Smooth muscle cell (in vitro differentiated cells): ENCODE measurements around the gene SCNN1G. TPM values are rescaled to one million over a fixed set of nuclear protein-coding genes. Genes with fewer than 3 reads are reported as not detected.

ENCODE experiments used
- DNase-seq: peaks from one replicate; lab custom pipeline; 2025; ENCODE audit not compliant: unreplicated experiment; lab: John Stamatoyannopoulos, UW
- H2AFZ ChIP-seq: fragments of 200-600 bp; sonication (generic); 2 replicates; pipeline ENCODE4 v1.6.0; 2016; ENCODE audit warnings: antibody characterized with exemption, low read depth, mild to moderate bottlenecking
- H3F3A ChIP-seq: fragments of 200-600 bp; sonication (generic); 2 replicates; pipeline ENCODE4 v1.6.0; 2017; ENCODE audit warnings: antibody characterized with exemption, low read depth
- H3K27ac ChIP-seq: fragments of 200-600 bp; sonication (generic); 2 replicates; pipeline ENCODE4 v1.5.1; 2016; ENCODE audit warnings: low read depth, mild to moderate bottlenecking
- H3K27me3 ChIP-seq: fragments of 200-600 bp; sonication (generic); 2 replicates; pipeline ENCODE4 v1.6.1; 2016; ENCODE audit warnings: low read depth, mild to moderate bottlenecking
- H3K36me3 ChIP-seq: fragments of 200-600 bp; sonication (generic); 2 replicates; pipeline ENCODE4 v1.5.1; 2016; ENCODE audit warnings: low read depth
- H3K4me1 ChIP-seq: fragments of 200-600 bp; sonication (generic); 2 replicates; pipeline ENCODE4 v1.5.1; 2016; ENCODE audit warnings: low read depth
- H3K4me2 ChIP-seq: fragments of 200-600 bp; sonication (generic); 2 replicates; pipeline ENCODE4 v1.6.0; 2016; ENCODE audit warnings: mild to moderate bottlenecking
- H3K4me3 ChIP-seq: fragments of 200-600 bp; sonication (generic); 2 replicates; pipeline ENCODE4 v1.5.1; 2016; ENCODE audit warnings: mild to moderate bottlenecking
- H3K79me2 ChIP-seq: fragments of 200-600 bp; sonication (generic); 2 replicates; pipeline ENCODE4 v1.6.0; 2016; ENCODE audit warnings: low read depth, mild to moderate bottlenecking
- H3K9ac ChIP-seq: fragments of 200-600 bp; sonication (generic); 2 replicates; pipeline ENCODE4 v1.6.0; 2016; ENCODE audit warnings: low read depth
- H3K9me3 ChIP-seq: fragments of 200-600 bp; sonication (generic); replicated peaks from 2 replicates; pipeline ENCODE4 v1.5.1; 2016; ENCODE audit warnings: low read depth
- H4K20me1 ChIP-seq: fragments of 200-600 bp; sonication (generic); 2 replicates; pipeline ENCODE4 v1.6.0; 2016; ENCODE audit warnings: low read depth
- WGBS: methylation state at CpG from one replicate; pipeline ENCODE4 v1.1.7; 2016; ENCODE audit warnings: low lambda C conversion rate; 5-methylcytosine and 5-hydroxymethylcytosine counted together
- polyA plus RNA-seq: library from polyadenylated mRNA; unstranded; fragments of >200 nt; fragmentation: Nextera tagmentation; extraction: Ambion mirVana; gene quantifications from 2 replicates; pipeline ENCODE4 v1.2.1, GENCODE V29; 2016
- total RNA-seq: library from RNA; depleted of rRNA; stranded (reverse); fragments of >200 nt; gene quantifications from 2 replicates; pipeline ENCODE4 v1.2.3, GENCODE V29; 2014
- TF ChIP-seq, protein P1 (sequence below): fragments of 200-600 bp; sonication (generic); IDR thresholded peaks from 2 replicates; pipeline ENCODE4 v1.5.1; 2017; ENCODE audit warnings: borderline replicate concordance, mild to moderate bottlenecking, antibody characterized with exemption; ENCODE audit not compliant: insufficient read depth, poor library complexity, severe bottlenecking

Gene SCNN1G
- total and polyA plus RNA-seq, 2 experiments from 2014 or later, result not detected

DNA sequence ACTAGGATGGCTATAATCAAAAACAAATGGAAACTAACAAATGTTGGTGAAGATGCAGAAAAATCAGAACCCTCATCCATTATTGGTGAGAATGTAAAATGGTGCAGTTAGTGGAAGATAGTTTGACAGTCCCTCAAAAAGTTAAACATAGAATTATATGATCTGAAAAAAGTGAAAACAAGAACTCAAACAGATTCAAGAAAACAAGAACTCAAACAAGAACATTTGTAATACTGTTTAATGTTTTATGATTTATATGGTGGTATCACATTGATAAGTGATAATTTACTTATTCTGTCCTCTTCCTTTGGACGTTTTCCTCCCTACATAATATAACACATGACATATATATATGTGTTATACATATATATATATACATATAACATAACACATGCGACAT is 45.3 kb upstream of the SCNN1G start:
- peaks cover 83% of the 10 kb centered on the region for H4K20me1 ChIP-seq
- H3F3A ChIP-seq, result no peaks in the 10 kb centered on the region
- peaks cover 83% of the 10 kb centered on the region for H3K79me2 ChIP-seq
- H3K9ac ChIP-seq, result no peak overlapping the region
- H3K4me2 ChIP-seq, result no peak overlapping the region
- no peaks in the 10 kb centered on the region for H3K36me3 ChIP-seq
- DNase-seq, result no peak
- no peaks in the 10 kb centered on the region for H3K9me3 ChIP-seq
- H3K27me3 ChIP-seq, result no peaks in the 10 kb centered on the region
- no peak overlapping the region for H3K4me3 ChIP-seq
- 95% methylated on average over 2 of the region's 2 CpGs for WGBS
- peaks cover 7% of the 10 kb centered on the region for H3K4me1 ChIP-seq
- TF ChIP-seq, protein P1, sequence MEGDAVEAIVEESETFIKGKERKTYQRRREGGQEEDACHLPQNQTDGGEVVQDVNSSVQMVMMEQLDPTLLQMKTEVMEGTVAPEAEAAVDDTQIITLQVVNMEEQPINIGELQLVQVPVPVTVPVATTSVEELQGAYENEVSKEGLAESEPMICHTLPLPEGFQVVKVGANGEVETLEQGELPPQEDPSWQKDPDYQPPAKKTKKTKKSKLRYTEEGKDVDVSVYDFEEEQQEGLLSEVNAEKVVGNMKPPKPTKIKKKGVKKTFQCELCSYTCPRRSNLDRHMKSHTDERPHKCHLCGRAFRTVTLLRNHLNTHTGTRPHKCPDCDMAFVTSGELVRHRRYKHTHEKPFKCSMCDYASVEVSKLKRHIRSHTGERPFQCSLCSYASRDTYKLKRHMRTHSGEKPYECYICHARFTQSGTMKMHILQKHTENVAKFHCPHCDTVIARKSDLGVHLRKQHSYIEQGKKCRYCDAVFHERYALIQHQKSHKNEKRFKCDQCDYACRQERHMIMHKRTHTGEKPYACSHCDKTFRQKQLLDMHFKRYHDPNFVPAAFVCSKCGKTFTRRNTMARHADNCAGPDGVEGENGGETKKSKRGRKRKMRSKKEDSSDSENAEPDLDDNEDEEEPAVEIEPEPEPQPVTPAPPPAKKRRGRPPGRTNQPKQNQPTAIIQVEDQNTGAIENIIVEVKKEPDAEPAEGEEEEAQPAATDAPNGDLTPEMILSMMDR, result no peak
- no peak overlapping the region for H2AFZ ChIP-seq
- H3K27ac ChIP-seq, result no peak overlapping the region

- 91% methylated on average over 5 of the region's 5 CpGs for WGBS
- H3K27ac ChIP-seq, result no peak overlapping the region
- peaks cover 7% of the 10 kb centered on the region for H3K4me1 ChIP-seq
- H3K9me3 ChIP-seq, result no peaks in the 10 kb centered on the region
- H2AFZ ChIP-seq, result no peak overlapping the region
- TF ChIP-seq, protein P1, result no peak
- DNase-seq, result no peak
- peaks cover 83% of the 10 kb centered on the region for H4K20me1 ChIP-seq
- H3K4me2 ChIP-seq, result no peak overlapping the region
- H3K4me3 ChIP-seq, result no peak overlapping the region
- no peaks in the 10 kb centered on the region for H3K27me3 ChIP-seq
- no peaks in the 10 kb centered on the region for H3F3A ChIP-seq
- H3K9ac ChIP-seq, result no peak overlapping the region
- H3K36me3 ChIP-seq, result no peaks in the 10 kb centered on the region
- peaks cover 82% of the 10 kb centered on the region for H3K79me2 ChIP-seq
Observed at GRCh38 chr16:23137818-23138217, 44.7 kb upstream of the SCNN1G start.

DNA sequence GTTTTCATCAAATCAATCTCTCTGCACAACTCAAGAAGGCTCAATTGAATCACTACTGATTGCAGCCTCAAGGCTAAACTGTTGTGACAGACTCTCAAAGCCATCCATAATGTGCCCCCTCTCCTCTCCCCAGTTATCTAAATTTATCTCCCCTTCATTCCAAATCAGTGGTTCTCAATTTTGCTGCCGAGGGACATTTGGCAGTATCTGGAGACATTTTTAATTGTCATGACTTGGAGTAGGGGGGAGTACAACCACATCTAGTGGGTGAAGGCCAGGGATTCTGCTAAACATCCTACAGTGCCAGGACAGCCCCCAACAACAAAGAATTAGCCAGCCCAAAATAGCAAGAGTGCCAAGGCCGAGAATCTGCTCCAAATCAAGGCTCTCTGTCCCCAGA is 42.4 kb upstream of the SCNN1G start:
- H3K9ac ChIP-seq, result no peak overlapping the region
- H3K79me2 ChIP-seq, result peaks cover 87% of the 10 kb centered on the region
- H3K9me3 ChIP-seq, result no peaks in the 10 kb centered on the region
- H3K4me2 ChIP-seq, result no peak overlapping the region
- no peak overlapping the region for H2AFZ ChIP-seq
- no peaks in the 10 kb centered on the region for H3K36me3 ChIP-seq
- H3K27me3 ChIP-seq, result no peaks in the 10 kb centered on the region
- H3K4me1 ChIP-seq, result no peaks in the 10 kb centered on the region
- TF ChIP-seq, protein P1, result no peak
- DNase-seq, result no peak
- no peak overlapping the region for H3K27ac ChIP-seq
- no peak overlapping the region for H3K4me3 ChIP-seq
- 93% methylated on average over 2 of the region's 2 CpGs for WGBS
- no peaks in the 10 kb centered on the region for H3F3A ChIP-seq
- peaks cover 75% of the 10 kb centered on the region for H4K20me1 ChIP-seq

DNA sequence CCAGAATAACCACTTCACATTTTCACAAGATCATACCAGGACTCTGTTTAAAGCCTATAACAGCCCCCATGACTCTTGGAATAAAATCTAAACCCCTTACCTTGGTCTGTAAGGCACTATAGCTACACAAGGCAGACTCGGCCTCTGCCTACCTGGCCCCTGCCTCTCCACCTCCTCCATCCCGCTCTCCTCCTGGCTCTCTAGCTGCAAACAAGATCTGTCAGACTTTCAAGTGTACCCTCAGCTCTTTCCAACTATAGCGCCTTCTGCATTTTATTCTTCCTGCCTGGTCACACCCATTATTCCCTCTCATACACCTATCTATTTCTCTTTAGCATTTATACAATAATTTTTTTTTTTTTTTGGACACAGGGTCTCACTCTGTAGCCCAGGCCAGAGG is 41.5 kb upstream of the SCNN1G start:
- no peak for DNase-seq
- H3K4me3 ChIP-seq, result no peak overlapping the region
- H3K4me1 ChIP-seq, result peaks cover 7% of the 10 kb centered on the region
- no peaks in the 10 kb centered on the region for H3F3A ChIP-seq
- H3K27me3 ChIP-seq, result no peaks in the 10 kb centered on the region
- no peak overlapping the region for H3K9ac ChIP-seq
- H3K9me3 ChIP-seq, result no peaks in the 10 kb centered on the region
- no peak overlapping the region for H3K27ac ChIP-seq
- H3K4me2 ChIP-seq, result no peak overlapping the region
- no peak overlapping the region for H2AFZ ChIP-seq
- H4K20me1 ChIP-seq, result peaks cover 77% of the 10 kb centered on the region
- TF ChIP-seq, protein P1, result no peak
- peaks cover 84% of the 10 kb centered on the region for H3K79me2 ChIP-seq
- 97% methylated on average over 3 of the region's 3 CpGs for WGBS
- no peaks in the 10 kb centered on the region for H3K36me3 ChIP-seq
